ENCODE results near the gene CACNG4. TPM values are rescaled to one million over a fixed set of nuclear protein-coding genes. Genes with fewer than 3 reads are reported as not detected.

The CACNG4 gene
- total RNA-seq, 2 experiments from 2014 or later = not detected

DNA sequence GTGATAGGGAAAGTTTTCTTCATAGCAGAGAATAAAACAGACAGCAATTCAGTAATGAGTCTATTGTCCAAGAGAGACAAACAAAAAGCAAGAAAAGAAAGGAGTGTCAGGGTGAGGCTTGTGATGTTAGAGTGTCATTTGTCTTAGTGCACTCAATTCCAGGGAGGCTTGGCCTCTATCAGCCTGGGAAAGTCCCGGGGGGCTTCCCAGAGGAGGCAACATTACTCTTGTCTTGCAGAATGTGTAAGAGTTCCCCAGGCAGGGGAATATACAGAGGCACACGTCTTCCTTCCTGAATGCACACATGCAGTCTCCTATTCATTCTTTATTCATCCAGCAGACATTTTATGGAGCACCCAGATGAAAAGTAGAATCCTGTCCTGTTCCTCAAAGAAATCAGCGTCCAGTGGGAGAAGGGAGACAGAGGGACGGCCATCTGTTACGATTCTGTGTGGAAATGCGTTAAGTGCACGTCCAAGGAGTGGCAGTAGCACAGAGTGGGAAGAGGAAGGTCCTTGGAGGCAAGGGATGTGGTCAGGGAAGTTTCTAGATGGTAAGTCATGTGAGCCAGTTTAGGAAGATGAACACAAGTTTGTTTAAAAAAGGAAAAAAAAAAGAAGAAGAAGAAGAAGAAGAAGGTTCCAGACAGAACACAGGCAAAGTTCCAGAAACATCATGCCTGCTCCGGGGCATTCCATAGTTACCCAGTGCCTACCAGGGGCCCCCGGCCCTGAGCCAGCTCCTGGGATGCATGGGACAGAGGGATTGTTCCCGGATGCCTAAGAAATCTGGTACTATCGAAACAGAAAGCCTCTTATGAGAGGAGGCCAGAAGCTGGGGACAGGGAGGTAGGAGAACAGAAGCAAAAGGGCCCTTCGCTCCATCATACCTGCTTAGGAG, 21.1 kb downstream of the CACNG4 start:
- Histone ChIP-seq H3K4me3 (ENCODE audit: low read depth, low read length, poor library complexity, severe bottlenecking) (no peak overlapping the region), H3K36me3 (ENCODE audit: insufficient read depth, low read length) (no peaks in the 10 kb centered on the region), H3K4me2 (ENCODE audit: low read length) (no peak overlapping the region), H3K9me3 (ENCODE audit: low read length) (no peaks in the 10 kb centered on the region), H4K20me1 (ENCODE audit: insufficient read depth, low read length) (no peaks in the 10 kb centered on the region), H3K9me2 (ENCODE audit: insufficient read depth, low read length) (no peaks in the 10 kb centered on the region), H3K27ac (ENCODE audit: low read depth, low read length, poor library complexity, severe bottlenecking) (no peak overlapping the region), H3K4me1 (ENCODE audit: insufficient read depth, low read length, poor library complexity, severe bottlenecking) (no peaks in the 10 kb centered on the region), H3K79me2 (ENCODE audit: insufficient read depth, low read depth, low read length) (no peaks in the 10 kb centered on the region), H2AFZ (ENCODE audit: low read length) (no peak overlapping the region)
- no TSS peak for BruUV-seq (replicated peaks)
- TF ChIP-seq, protein P1, sequence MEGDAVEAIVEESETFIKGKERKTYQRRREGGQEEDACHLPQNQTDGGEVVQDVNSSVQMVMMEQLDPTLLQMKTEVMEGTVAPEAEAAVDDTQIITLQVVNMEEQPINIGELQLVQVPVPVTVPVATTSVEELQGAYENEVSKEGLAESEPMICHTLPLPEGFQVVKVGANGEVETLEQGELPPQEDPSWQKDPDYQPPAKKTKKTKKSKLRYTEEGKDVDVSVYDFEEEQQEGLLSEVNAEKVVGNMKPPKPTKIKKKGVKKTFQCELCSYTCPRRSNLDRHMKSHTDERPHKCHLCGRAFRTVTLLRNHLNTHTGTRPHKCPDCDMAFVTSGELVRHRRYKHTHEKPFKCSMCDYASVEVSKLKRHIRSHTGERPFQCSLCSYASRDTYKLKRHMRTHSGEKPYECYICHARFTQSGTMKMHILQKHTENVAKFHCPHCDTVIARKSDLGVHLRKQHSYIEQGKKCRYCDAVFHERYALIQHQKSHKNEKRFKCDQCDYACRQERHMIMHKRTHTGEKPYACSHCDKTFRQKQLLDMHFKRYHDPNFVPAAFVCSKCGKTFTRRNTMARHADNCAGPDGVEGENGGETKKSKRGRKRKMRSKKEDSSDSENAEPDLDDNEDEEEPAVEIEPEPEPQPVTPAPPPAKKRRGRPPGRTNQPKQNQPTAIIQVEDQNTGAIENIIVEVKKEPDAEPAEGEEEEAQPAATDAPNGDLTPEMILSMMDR (conservative IDR thresholded peaks at IDR 0.05; ENCODE audit: low read length) = no peak
- TF ChIP-seq EZH2phosphoT487 (IDR thresholded peaks at IDR 0.05; ENCODE audit: borderline replicate concordance, low read depth, low read length) = no peak
- POLR2A ChIA-PET = no interaction called here
- intact Hi-C loops (cut with micrococcal nuclease; ENCODE audit: unreplicated experiment) = no loop called here
- DNase-seq (ENCODE audit: low spot score) = no peak
- CTCF ChIA-PET (ENCODE audit: unreplicated experiment) = no interaction called here

DNA sequence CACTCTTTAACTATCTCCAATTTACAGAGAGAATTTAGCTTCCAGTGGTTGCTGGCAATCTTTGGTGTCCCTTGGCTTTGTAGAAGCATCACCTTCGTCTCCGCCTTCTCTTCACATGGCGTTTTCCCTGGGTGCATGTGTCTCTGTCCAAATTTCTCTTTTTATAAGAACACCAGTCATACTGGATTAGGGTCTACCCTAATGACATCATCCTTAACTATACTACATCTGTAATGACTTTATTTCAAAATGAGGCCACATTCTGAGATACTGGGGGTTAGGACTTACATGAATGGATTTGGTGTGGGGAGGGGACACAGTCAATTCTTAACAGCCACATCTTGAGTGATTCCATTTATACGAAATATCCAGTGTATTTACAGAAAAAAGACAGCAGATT, 22.2 kb downstream of the CACNG4 start:
- no peaks in the 10 kb centered on the region for H3K4me1 ChIP-seq (ENCODE audit: insufficient read depth, low read length, poor library complexity, severe bottlenecking)
- no peak overlapping the region for H3K4me2 ChIP-seq (ENCODE audit: low read length)
- CTCF ChIA-PET (ENCODE audit: unreplicated experiment) = no interaction called here
- POLR2A ChIA-PET = no interaction called here
- intact Hi-C loops (cut with micrococcal nuclease; ENCODE audit: unreplicated experiment) = no loop called here
- no peak for DNase-seq (ENCODE audit: low spot score)
- no peaks in the 10 kb centered on the region for H3K9me3 ChIP-seq (ENCODE audit: low read length)
- no peak for TF ChIP-seq EZH2phosphoT487 (IDR thresholded peaks at IDR 0.05; ENCODE audit: borderline replicate concordance, low read depth, low read length)
- TF ChIP-seq, protein P1 (conservative IDR thresholded peaks at IDR 0.05; ENCODE audit: low read length) = no peak
- no peak overlapping the region for H3K4me3 ChIP-seq (ENCODE audit: low read depth, low read length, poor library complexity, severe bottlenecking)
- H3K79me2 ChIP-seq (ENCODE audit: insufficient read depth, low read depth, low read length) = no peaks in the 10 kb centered on the region
- BruUV-seq (replicated peaks) = no TSS peak
- H4K20me1 ChIP-seq (ENCODE audit: insufficient read depth, low read length) = no peaks in the 10 kb centered on the region
- H3K9me2 ChIP-seq (ENCODE audit: insufficient read depth, low read length) = no peaks in the 10 kb centered on the region
- no peaks in the 10 kb centered on the region for H3K36me3 ChIP-seq (ENCODE audit: insufficient read depth, low read length)
- no peak overlapping the region for H2AFZ ChIP-seq (ENCODE audit: low read length)
- H3K27ac ChIP-seq (ENCODE audit: low read depth, low read length, poor library complexity, severe bottlenecking) = no peak overlapping the region

DNA sequence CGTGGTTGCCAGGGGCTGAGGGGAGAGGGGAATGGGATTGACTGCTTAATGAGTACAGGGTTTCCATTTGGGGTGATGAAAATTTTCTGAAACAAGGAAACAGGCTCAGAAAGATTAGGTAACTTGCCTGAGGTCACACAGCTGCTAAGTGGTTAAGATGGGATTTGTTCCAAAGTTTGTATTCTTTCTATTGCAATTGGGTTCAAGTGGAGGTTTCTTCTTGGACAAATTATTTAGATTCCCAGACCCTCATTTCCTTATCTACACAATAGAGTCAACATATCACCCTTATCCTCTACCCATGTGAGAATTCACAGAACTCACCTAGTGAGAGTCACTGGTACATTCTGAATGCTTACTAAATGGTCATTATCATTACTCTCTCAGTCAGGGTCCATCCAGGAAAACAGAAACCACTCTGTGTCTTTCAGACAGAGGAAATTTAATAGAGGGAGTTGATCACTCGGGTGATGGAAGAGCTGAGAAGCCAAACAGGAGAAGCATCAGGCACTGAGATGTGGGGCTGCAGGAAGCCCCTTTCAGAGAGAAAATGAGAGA, 22.6 kb downstream of the CACNG4 start:
- Histone ChIP-seq H2AFZ (ENCODE audit: low read length) (no peak overlapping the region), H3K9me3 (ENCODE audit: low read length) (no peaks in the 10 kb centered on the region), H3K4me1 (ENCODE audit: insufficient read depth, low read length, poor library complexity, severe bottlenecking) (no peaks in the 10 kb centered on the region), H3K4me2 (ENCODE audit: low read length) (no peak overlapping the region), H3K4me3 (ENCODE audit: low read depth, low read length, poor library complexity, severe bottlenecking) (no peak overlapping the region), H3K36me3 (ENCODE audit: insufficient read depth, low read length) (no peaks in the 10 kb centered on the region), H4K20me1 (ENCODE audit: insufficient read depth, low read length) (no peaks in the 10 kb centered on the region), H3K27ac (ENCODE audit: low read depth, low read length, poor library complexity, severe bottlenecking) (no peak overlapping the region), H3K9me2 (ENCODE audit: insufficient read depth, low read length) (no peaks in the 10 kb centered on the region), H3K79me2 (ENCODE audit: insufficient read depth, low read depth, low read length) (no peaks in the 10 kb centered on the region)
- no peak for DNase-seq (ENCODE audit: low spot score)
- TF ChIP-seq, protein P1 (conservative IDR thresholded peaks at IDR 0.05; ENCODE audit: low read length) = no peak
- TF ChIP-seq EZH2phosphoT487 (IDR thresholded peaks at IDR 0.05; ENCODE audit: borderline replicate concordance, low read depth, low read length) = no peak
- intact Hi-C loops (cut with micrococcal nuclease; ENCODE audit: unreplicated experiment) = no loop called here
- ChIA-PET CTCF (ENCODE audit: unreplicated experiment) (no interaction called here), POLR2A (no interaction called here)
- no TSS peak for BruUV-seq (replicated peaks)
